AG20443 (cell line): ENCODE data around the gene ASAP3.

ENCODE experiments used
- DNase-seq: peaks from one replicate; pipeline ENCODE4 v3.0.0; 2012; ENCODE audit warnings: low spot score, mixed read lengths

Gene ASAP3

GRCh38 chr1:23449306-23449705, 34.7 kb downstream of the ASAP3 start:
- no peak for DNase-seq

- DNase-seq = no peak
Observed at GRCh38 chr1:23448846-23449245, 35.1 kb downstream of the ASAP3 start.

GRCh38 chr1:23446661-23447310, 37.2 kb downstream of the ASAP3 start:
- DNase-seq = no peak

DNA sequence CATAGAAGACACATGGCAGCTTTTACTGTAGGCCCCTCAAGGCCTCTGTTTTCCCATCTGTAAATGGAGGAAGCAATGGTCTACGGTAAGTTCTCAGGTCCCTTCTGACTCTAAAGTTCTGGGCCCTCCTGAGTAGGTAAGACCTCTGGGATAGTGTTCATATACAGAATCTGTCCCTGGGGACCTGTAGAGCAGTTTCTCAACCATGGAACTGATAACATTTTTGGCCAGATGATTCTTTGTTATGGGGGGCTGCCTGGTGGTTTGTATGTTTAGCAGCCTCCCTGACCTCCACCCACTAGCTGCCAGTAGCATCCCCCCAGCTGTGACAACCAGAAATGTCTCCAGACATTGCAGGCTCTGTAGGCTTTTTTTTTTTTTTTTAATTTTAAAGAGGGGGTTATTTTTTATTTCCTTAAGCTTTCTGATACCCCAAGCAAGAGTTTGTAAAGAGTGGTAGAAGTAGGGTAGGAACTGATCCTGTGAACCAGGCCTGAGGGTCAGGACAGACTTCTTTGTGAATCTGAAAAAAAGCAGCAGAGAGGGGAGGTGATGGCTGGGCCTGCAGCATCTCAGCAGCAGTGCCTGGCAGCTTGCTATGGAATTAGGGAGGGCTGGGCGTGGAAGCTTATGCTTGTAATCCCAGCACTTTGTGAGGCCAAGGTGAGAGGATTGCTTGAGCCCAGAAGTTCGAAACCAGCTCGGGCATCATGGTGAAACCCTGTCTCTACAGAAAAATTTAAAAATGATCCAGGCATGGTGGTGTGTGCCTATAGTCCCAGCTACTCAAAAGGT, 39.2 kb downstream of the ASAP3 start:
- no peak for DNase-seq

GRCh38 chr1:23444104-23444533, 39.9 kb downstream of the ASAP3 start:
- DNase-seq = peak; percentile 93

DNA sequence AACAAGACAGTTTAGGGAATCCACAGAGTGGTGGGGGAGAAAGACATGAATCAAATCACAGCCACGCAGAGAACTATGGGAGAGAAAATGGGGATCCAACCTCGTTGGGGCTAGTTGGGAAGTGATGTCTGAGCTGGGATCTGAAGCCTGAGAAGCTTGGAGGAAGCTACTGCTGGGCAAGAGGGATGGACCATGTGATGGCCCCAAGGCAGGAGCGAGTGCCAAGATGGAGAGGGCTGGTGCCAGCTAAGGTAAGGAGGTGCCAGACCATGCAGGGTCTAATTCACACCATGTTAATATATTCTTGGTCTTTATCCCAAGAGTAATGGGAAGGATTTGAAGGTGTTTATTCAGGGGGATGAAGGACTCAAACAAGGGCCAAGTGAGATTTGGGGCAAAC, 41.2 kb downstream of the ASAP3 start:
- DNase-seq = no peak

- no peak for DNase-seq
Observed at GRCh38 chr1:23441446-23442148, 42.4 kb downstream of the ASAP3 start.

DNA sequence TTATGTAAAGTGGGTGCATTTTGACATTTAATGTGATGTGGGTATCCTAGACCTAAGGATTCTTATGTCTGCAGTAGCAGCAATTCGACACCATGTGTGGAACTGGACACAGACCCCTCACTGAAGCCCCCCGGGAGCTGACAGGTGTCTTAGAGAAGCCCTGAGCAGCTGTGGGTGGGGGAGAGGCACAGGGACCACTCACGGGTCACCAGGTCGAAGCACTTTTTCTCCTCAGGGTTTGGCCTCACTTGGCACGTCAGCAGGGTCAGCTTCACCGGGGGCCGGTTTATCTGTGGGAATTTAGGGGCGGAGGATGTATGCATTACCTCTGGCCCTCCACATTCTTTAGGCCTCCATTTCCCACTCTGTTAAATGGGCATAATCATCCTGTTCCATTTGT, 45.4 kb downstream of the ASAP3 start:
- no peak for DNase-seq

DNA sequence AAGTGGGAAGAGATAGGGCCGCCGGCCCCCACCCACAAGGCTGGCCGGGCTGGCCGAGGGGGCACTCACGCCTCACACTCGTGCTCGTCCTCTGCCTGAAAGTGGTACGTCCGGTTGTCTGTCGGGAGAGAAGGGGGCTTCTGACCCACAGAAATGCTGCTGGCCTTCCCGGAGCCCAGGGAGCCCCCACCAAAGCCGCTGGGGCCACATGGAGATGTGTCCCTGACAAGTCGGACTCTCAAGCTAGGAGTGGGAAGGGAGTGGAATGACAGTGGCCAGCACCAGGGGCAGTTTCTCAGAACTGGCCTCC, 46.7 kb downstream of the ASAP3 start:
- DNase-seq = no peak

DNA sequence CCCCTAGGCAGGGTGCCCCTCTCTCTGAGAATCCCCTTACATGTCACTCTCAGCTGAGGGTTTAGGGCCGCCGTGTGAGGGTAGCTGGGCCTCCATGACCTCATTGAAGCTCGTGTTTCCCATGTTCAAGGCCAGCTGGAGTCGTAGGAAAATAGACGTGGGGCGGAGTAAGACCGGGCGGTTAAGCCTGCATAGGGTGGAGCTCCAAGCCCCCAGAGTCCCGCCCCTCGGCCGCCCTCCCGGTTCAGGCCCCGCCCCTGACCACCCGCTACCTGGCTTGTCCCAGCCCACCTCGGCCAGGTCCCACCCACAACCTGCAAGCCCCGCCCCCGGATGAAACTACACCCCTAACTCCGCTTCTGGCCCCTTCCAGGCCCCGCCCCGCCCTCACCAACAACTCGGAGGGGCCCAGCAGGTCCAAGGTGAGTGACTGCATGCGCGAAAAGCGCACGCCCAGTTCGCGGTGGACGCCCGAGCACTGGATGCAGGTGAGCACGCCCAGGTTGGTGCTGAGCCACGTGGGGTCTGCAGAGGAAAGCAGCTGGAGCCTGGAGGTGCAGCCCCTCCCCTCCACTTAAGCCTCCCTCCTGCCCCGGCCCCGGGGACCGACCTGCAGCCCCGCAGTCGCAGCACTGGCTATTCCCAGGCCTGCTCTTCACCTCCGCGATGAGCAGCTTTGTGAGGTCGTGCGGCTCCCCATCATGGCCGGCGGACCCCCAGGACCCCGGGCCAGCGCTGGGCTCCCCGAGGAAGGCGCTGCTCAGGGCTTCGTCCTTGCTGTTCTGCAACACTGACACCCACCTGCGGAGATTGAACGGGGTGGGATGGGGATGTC, 47.2 kb downstream of the ASAP3 start:
- DNase-seq = no peak

DNA sequence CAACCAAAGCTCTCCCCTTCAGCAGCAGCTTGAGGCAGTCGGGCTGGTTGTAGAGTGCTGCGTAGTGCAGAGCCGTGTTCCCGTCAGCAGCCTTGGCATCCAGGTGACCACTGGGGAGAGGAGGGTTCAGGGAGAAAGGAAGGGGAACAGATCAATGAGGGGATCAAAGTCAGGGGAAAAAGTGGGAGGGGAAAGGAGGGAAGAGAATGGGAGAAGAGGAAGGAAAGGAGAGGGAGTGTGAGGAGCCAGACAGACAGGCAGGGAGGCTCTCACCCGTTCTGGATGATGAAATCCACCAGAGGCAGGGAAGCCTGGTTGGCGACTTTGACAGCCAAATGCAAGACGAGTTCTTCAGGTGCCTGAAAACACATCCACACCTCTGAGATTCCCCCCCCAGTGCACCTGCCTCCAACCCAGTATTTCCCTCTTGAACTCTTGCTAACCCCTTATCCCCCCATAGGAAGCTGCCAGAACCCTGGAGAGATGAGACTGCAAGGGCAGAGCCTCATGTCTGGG, 49.7 kb downstream of the ASAP3 start:
- DNase-seq = no peak

DNA sequence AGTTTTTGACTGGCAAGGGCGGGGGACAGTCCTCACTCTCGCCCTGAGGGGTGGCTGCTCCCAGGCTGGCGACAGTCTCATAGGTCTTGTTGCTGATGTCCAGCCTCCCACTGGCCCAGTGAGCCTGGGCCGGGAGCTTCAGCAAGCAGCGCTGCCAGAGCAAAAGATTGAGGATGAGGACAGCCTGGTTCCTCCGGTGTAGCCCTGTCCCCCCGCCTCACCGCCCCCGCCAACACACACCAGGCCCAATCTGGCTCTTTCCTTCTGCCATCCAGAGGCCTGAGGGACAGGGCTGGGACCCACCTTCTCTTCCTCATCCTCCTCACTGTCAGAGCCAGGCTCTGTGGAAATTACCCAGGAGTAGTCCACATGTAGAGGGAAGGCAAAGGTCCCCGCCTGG, 50.9 kb downstream of the ASAP3 start:
- DNase-seq = no peak

DNA sequence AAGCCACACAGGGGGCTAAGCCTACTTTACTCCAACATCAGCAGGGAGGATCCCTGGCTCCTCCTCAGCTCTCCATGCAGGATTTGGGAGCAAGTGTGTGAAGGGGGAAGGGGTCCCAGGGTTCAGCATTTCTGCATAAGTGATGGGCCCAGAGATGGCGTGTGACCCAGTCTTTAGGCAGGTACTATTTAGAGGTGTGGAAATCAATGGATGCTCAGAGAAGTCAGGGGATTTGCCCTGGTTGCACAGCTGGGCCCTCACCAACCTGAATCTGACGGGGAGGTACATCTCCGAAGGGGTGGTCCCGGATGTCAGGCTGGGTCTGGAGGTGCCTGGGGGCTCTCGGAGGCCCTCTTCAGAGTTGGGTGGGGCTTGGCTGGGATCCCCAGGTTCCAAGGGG, 52.5 kb downstream of the ASAP3 start:
- DNase-seq = no peak

DNA sequence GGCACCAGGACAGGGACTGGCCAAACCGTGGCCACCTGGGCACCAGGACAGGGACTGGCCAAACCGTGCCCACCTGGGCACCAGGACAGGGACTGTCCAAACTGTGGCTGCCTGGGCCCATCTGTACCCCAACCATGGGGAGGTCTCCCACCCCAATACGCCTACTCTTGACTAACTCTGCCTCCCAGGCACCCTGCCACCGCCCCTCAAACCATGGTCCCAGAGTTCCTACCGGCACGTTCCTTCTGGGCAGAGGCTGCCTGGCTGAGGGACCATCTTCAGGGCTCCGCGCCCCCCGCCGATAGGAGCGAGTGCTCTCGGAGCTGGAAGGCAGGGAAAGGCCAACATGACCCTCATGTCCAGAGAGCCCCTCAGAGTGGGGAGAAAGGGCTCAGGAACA, 53.2 kb downstream of the ASAP3 start:
- no peak for DNase-seq

DNA sequence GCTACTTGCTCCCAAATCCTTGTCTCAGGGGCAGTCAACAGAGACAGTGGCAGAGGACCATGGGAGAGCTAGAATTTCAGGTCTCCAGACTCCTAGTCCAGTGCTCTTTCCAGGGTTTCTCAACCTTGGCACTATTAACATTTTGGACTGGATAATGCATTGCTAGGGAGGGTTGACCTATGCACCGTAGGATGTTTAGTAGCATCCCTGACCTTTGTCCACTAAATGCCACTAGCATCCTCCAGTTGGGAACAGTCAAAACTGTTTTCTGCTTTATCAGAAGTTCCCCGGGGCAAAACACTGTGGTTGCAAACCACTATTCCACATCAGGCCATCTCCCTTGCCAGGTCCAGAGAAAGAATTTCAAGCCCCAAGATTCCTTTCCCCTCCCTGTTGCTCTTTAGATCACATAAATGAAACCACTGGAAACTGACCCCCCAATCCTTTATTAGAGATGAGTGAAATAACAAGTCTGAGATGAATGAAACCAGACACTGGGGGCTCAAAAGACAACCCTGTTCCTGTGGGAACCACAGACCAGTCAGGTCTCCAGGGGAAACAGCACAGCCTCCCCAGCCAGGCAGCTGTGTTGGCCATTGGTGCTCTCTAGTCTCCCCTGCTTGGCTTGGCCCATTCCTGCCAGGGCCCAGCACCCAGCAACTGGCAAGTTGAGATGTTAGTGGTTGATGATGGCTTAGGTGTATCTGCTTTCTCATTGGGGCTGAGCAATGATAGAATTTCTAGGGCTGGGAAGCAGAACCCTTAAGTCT, 55.7 kb downstream of the ASAP3 start:
- no peak for DNase-seq

DNA sequence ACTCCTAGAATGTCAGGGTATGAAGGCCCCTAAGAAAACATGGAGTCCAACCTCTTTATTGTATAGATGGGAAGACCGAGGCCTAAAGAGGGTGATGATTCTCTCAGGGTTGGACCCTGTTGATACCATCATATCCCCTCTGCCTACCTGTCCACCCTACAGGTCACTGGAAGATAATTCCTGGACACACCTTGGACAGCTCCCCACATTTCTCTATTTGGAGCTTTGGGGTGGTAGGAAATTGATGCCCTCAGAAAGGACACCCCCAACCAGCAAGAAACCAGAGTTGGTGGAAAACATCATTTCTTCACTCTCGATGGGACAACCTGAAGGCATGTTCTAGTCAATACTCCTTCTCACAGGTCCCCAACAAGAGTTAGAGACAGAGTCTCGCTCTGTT, 56.4 kb downstream of the ASAP3 start:
- no peak for DNase-seq

DNA sequence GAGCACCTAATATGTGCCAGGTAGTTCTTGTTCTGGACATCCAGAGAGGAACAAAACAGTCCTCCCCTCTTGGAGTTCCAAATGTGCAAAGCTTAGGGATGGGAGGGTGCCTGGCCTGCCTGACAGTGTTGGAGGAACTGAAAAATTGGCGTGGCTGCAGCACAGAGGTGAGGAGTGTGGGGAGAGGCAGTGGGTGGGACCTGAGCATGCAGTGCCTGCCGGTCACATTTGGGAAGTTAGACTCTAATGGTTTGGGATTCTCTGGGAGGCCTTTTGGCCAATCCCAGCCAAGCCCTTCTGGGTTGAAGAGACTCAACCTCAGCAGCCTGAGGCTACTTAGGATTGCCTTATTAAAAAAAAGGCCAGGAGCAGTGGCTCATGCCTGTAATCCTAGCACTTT, 57.2 kb downstream of the ASAP3 start:
- DNase-seq = no peak

GRCh38 chr1:23425193-23425494, 58.8 kb downstream of the ASAP3 start:
- no peak for DNase-seq

GRCh38 chr1:23424293-23425192, 59.4 kb downstream of the ASAP3 start, which contains the start of gene TCEA3:
TSS of gene TCEA3 (minus strand) at chr1:23424748. CDS start at chr1:23424633, 115 bp downstream.
- peak; percentile 64 for DNase-seq
